Neutrophil (primary cell): ENCODE measurements around the gene NDUFAF3.

Source experiments
- H3K27ac ChIP-seq: fragments of 200-600 bp; sonication (generic); 2 replicates; pipeline ENCODE4 v1.5.1; 2016; ENCODE audit warnings: mild to moderate bottlenecking, moderate library complexity
- H3K27me3 ChIP-seq: fragments of 200-600 bp; sonication (generic); 2 replicates; pipeline ENCODE4 v1.6.0; 2016; ENCODE audit warnings: mild to moderate bottlenecking
- H3K36me3 ChIP-seq: fragments of 200-600 bp; sonication (generic); 2 replicates; pipeline ENCODE4 v1.5.1; 2017
- H3K4me1 ChIP-seq, 2 experiments: fragments of 200-600 bp in 1 of 2; sonication (generic) in 1 of 2; 1 replicate in 1 of 2; 2 replicates in 1 of 2; pipeline versions ENCODE4 v1.5.1 to v1.6.1; 2013 to 2016; ENCODE audit warnings: low read depth in 1 of 2, low read length in 1 of 2, mild to moderate bottlenecking in 1 of 2, moderate library complexity in 1 of 2; ENCODE audit not compliant: control insufficient read depth in 1 of 2, insufficient read depth in 1 of 2
- H3K4me3 ChIP-seq, 2 experiments: fragments of 200-600 bp in 1 of 2; sonication (generic) in 1 of 2; 1 replicate in 1 of 2; 2 replicates in 1 of 2; pipeline ENCODE4 v1.5.1; 2013 to 2016; ENCODE audit warnings: low read depth in 1 of 2, low read length in 1 of 2, mild to moderate bottlenecking in 1 of 2, moderate library complexity in 1 of 2
- H3K9me3 ChIP-seq: fragments of 200-600 bp; sonication (generic); 2 replicates; pipeline ENCODE4 v1.5.1; 2016
- CTCF ChIP-seq: fragments of 200-600 bp; sonication (generic); IDR thresholded peaks from 2 replicates; pipeline ENCODE4 v1.5.1; 2016; ENCODE audit warnings: antibody characterized with exemption

The NDUFAF3 gene

GRCh38 chr3:49019941-49020329 lies 2.0 kb upstream of the NDUFAF3 start:
- Histone ChIP-seq H3K9me3 (no peaks in the 10 kb centered on the region), H3K4me1 (peaks cover 48 to 52% of the 10 kb centered on the region in 2 experiments), H3K27me3 (no peaks in the 10 kb centered on the region), H3K4me3 (peak overlapping the region; percentile 95 to 99), H3K27ac (peak overlapping the region; percentile 99), H3K36me3 (peaks cover 31% of the 10 kb centered on the region)
- TF ChIP-seq CTCF, result no peak

- peak overlapping the region; percentile 95 to 99 for H3K4me3 ChIP-seq
- peak overlapping the region; percentile 99 for H3K27ac ChIP-seq
- H3K4me1 ChIP-seq, result peaks cover 48 to 52% of the 10 kb centered on the region in 2 experiments
- TF ChIP-seq CTCF, result no peak
- no peaks in the 10 kb centered on the region for H3K9me3 ChIP-seq
- H3K36me3 ChIP-seq, result peaks cover 31% of the 10 kb centered on the region
- no peaks in the 10 kb centered on the region for H3K27me3 ChIP-seq
Measured at GRCh38 chr3:49020330-49021212, 1.4 kb upstream of the NDUFAF3 start.

- no peak for TF ChIP-seq CTCF
- H3K27me3 ChIP-seq, result no peaks in the 10 kb centered on the region
- no peaks in the 10 kb centered on the region for H3K9me3 ChIP-seq
- H3K4me3 ChIP-seq, result peak overlapping the region; percentile 95 to 99
- peaks cover 48 to 52% of the 10 kb centered on the region in 2 experiments for H3K4me1 ChIP-seq
- peaks cover 31% of the 10 kb centered on the region for H3K36me3 ChIP-seq
- peak overlapping the region; percentile 99 for H3K27ac ChIP-seq
Measured at GRCh38 chr3:49021213-49021812, 608 bp upstream of the NDUFAF3 start.

- TF ChIP-seq CTCF, result no peak
- H3K4me3 ChIP-seq, result peak overlapping the region; percentile 95 to 99
- no peaks in the 10 kb centered on the region for H3K27me3 ChIP-seq
- H3K4me1 ChIP-seq, result peaks cover 36 to 41% of the 10 kb centered on the region in 2 experiments
- peaks cover 36% of the 10 kb centered on the region for H3K36me3 ChIP-seq
- H3K9me3 ChIP-seq, result no peaks in the 10 kb centered on the region
- peak overlapping the region; percentile 99 for H3K27ac ChIP-seq
Measured at GRCh38 chr3:49022688-49023171, 809 bp downstream of the NDUFAF3 start.

- H3K9me3 ChIP-seq, result no peaks in the 10 kb centered on the region
- H3K36me3 ChIP-seq, result peaks cover 36% of the 10 kb centered on the region
- no peaks in the 10 kb centered on the region for H3K27me3 ChIP-seq
- H3K27ac ChIP-seq, result peak overlapping the region; percentile 25
- no peak for TF ChIP-seq CTCF
- H3K4me3 ChIP-seq, result no peak overlapping the region
- H3K4me1 ChIP-seq, result peaks cover 37 to 41% of the 10 kb centered on the region in 2 experiments
Measured at GRCh38 chr3:49023775-49024174, 1.9 kb downstream of the NDUFAF3 start.
